Measurements from ENCODE around the gene TBC1D14.
"Not testable (repeated sequence)": the region's sequence is repeated elsewhere in the genome, so short reads cannot be mapped to it uniquely, and the experiment has no call there.

Gene TBC1D14

DNA sequence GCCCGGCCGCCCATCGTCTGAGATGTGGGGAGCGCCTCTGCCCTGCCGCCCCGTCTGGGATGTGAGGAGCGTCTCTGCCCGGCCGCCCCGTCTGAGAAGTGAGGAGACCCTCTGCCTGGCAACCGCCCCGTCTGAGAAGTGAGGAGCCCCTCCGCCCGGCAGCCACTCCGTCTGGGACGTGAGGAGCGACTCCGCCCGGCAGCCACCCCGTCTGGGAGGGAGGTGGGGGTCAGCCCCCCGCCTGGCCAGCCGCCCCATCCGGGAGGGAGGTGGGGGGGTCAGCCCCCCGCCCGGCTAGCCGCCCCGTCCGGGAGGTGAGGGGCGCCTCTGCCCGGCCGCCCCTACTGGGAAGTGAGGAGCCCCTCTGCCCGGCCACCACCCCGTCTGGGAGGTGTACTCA is 68.2 kb downstream of the TBC1D14 start:
- not testable (repeated sequence) for H3K27ac ChIP-seq (ENCODE audit: low read depth, low read length, severe bottlenecking); H3K9me3 ChIP-seq (ENCODE audit: control insufficient read depth, low read length); H3K4me1 ChIP-seq (ENCODE audit: control insufficient read depth, insufficient read depth, low read length, poor library complexity, severe bottlenecking); H3K4me3 ChIP-seq (ENCODE audit: extremely low read depth, insufficient read depth, low read length, poor library complexity, severe bottlenecking); H3K36me3 ChIP-seq (ENCODE audit: control insufficient read depth, insufficient read depth, low read length)
- WGBS, 2 experiments (ENCODE audit: insufficient coverage in 2 of 2) = no CpG with 5 or more reads among the region's 33 CpGs

DNA sequence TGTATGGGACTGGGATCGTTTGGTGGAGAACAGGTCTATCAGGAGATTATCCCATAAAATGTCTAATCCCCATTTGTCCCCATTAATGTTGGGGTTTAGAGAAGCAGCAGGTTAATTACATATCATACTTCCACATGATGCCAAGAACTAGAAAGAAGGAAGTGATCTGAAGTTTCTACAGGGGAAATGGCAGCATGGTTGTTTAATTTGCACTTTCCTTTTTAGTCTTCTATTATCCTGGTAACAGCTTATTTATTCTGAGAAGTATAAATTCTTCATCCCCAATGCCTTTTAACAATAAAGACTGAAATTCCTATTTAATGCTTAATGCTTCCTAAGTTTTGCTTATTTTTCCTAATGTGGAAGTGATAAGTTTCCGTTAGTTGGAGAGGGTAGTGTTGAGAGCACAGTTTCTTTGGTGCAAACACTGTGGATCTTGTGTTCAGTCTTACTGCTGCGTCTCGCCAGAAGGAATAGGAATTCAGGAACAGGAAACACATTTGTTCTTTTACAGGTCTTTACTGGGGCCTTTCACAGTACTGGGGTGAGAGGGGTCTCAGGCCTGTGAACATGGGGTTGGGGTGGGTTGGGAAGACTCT is 74.0 kb downstream of the TBC1D14 start:
- Histone ChIP-seq H3K36me3 (ENCODE audit: control insufficient read depth, insufficient read depth, low read length) (no peaks in the 10 kb centered on the region), H3K4me1 (ENCODE audit: control insufficient read depth, insufficient read depth, low read length, poor library complexity, severe bottlenecking) (peaks cover 9% of the 10 kb centered on the region), H3K9me3 (ENCODE audit: control insufficient read depth, low read length) (no peaks in the 10 kb centered on the region), H3K27ac (ENCODE audit: low read depth, low read length, severe bottlenecking) (no peak overlapping the region), H3K4me3 (ENCODE audit: extremely low read depth, insufficient read depth, low read length, poor library complexity, severe bottlenecking) (no peak overlapping the region)
- 80 to 100% methylated on average over 1 to 2 of the region's 4 CpGs for WGBS, 2 experiments (ENCODE audit: insufficient coverage in 2 of 2)

DNA sequence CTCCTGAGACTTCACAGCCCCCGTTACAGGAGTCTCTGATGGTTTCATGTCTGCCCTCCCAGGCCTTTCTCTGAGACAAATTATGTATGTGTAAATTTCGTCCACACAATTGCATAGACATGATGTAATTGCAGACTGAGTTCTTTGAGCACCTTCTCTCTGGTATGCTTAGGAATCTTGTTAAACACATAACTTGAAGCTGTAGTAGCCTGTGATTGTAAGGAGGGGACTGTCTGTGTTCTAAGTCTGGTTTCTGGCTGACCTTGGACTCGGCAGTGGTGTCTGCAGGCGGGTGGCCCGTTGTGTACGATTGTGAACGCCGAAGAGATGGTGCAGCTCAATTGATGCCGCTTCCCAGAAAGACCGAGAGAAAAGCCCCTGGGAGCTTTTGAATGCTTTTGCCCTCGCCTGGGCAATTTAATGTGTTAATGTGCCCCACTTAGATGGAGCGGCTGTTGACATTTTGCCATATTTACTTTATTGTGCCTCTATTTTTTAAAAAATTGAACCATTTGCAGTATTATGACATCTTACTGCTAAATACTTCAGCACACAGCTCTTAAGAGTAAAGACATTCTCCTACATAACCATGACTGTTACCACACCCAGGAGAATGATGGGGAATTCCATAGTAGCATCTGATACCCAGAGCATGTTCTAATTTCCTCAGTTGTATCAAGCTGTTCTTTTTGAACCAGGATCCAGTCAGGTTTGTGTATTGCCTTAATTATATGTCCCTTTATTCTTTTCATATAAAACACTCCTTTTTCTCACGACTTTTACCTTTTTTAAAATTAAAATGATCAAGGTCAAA is 75.2 kb downstream of the TBC1D14 start:
- Histone ChIP-seq H3K9me3 (ENCODE audit: control insufficient read depth, low read length) (no peaks in the 10 kb centered on the region), H3K4me3 (ENCODE audit: extremely low read depth, insufficient read depth, low read length, poor library complexity, severe bottlenecking) (no peak overlapping the region), H3K36me3 (ENCODE audit: control insufficient read depth, insufficient read depth, low read length) (peaks cover 2% of the 10 kb centered on the region), H3K27ac (ENCODE audit: low read depth, low read length, severe bottlenecking) (no peak overlapping the region), H3K4me1 (ENCODE audit: control insufficient read depth, insufficient read depth, low read length, poor library complexity, severe bottlenecking) (peaks cover 9% of the 10 kb centered on the region)
- WGBS, 2 experiments (ENCODE audit: insufficient coverage in 2 of 2) = 92 to 96% methylated on average over 10 to 11 of the region's 13 CpGs

DNA sequence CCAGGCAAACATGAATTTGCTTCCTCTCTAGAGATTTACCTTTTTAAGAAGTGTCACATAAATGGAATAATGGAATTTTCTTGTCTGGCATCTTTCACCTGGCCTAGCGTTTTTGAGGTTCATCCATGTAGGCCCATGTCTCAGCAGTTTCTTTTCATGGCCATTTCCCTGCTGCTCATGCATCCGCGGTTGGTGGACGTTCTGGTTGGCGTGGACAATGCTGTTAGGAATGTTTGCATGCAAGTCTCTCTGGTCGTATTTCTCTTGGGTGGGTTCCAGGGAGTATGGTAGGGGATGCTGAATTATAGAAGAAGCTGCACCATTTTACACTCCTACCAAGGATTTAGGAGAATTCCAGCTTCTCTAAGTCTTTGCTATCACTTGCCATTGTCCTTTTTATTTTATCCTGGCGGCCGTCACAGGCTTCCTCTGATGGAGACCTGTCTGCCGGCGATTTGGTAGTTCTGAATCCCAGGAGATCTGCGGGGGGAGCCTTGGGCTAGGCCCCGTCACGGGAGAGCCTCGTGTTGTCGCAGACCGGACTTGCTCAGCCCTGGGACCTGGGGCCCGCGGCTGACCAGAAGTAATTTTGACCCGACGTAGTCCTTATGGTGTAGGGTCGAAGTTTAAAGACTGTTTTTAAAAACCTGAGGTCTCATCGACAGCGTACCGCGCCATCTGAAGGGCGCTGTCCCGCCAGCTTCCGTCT is 76.6 kb downstream of the TBC1D14 start:
- Histone ChIP-seq H3K4me1 (ENCODE audit: control insufficient read depth, insufficient read depth, low read length, poor library complexity, severe bottlenecking) (peaks cover 9% of the 10 kb centered on the region), H3K4me3 (ENCODE audit: extremely low read depth, insufficient read depth, low read length, poor library complexity, severe bottlenecking) (peak overlapping the region; percentile 80), H3K27ac (ENCODE audit: low read depth, low read length, severe bottlenecking) (peak overlapping the region; percentile 92), H3K9me3 (ENCODE audit: control insufficient read depth, low read length) (no peaks in the 10 kb centered on the region), H3K36me3 (ENCODE audit: control insufficient read depth, insufficient read depth, low read length) (peaks cover 6% of the 10 kb centered on the region)
- WGBS, 2 experiments (ENCODE audit: insufficient coverage in 2 of 2) = 1 to 7% methylated on average over 17 to 23 of the region's 28 CpGs

DNA sequence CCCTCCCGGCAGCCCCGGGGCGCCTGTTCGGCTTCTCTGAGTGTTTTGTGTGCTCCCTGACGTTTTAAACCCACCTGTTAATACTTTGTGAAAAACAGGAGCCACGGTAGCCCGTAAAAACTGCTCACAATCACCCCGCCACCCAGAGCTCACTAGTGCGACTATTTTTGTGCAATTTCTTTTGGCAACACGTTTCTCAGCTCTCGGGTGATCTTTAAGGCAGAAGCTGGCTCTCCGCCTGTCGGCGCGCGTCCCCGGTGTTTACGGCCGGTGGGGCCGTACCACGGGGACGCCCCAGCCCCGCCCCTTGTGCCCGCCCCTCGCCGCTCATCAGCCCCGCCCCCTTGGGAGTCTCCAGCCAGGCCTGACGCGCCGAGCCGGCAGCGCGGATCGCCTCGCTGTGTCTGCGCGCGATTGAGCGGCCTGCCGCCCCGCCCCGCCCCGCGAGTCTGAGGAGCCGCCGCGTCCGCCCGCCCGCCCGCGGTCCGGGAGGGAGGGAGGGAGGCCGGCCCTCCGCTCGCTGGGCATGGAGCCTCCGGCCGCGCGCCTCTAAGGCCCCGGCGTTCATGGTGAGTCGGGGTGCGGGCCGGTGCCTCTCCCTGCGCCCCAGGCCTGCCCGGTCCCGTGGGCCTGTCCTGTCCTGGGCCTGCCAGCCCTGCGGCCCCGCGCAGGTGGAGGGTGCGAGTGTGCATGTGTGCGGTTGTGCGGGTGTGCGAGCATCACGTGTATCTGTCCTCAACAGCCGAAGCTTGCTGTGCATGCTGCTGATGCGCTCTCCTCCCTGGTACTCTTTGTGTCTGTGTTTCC is 77.4 kb downstream of the TBC1D14 start:
- Histone ChIP-seq H3K27ac (ENCODE audit: low read depth, low read length, severe bottlenecking) (peak overlapping the region; percentile 92), H3K4me1 (ENCODE audit: control insufficient read depth, insufficient read depth, low read length, poor library complexity, severe bottlenecking) (peaks cover 9% of the 10 kb centered on the region), H3K4me3 (ENCODE audit: extremely low read depth, insufficient read depth, low read length, poor library complexity, severe bottlenecking) (peak overlapping the region; percentile 80), H3K36me3 (ENCODE audit: control insufficient read depth, insufficient read depth, low read length) (peaks cover 7% of the 10 kb centered on the region), H3K9me3 (ENCODE audit: control insufficient read depth, low read length) (no peaks in the 10 kb centered on the region)
- WGBS, 2 experiments (ENCODE audit: insufficient coverage in 2 of 2) = 0% methylated on average over 39 to 47 of the region's 78 CpGs

DNA sequence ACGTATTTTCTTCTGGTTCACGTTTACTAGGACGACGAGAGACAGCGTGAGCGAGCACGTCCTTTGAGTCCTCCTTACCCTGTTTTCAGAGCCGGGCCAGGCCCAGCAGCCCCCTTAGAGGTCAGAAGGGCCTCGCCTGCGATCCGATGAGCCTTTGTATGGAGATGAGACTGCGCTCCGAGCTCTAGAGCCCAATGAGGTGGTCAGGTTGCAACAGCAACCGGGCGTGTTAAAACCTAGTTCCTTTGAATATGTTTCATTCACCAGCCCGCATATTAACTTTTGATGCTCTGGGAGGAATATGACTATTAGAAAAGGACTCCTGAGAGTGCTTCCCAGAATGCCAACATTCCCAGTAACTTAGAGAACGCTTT is 77.9 kb downstream of the TBC1D14 start:
- 0 to 1% methylated on average over 11 to 14 of the region's 17 CpGs for WGBS, 2 experiments (ENCODE audit: insufficient coverage in 2 of 2)
- peak overlapping the region; percentile 78 for H3K27ac ChIP-seq (ENCODE audit: low read depth, low read length, severe bottlenecking)
- H3K4me1 ChIP-seq (ENCODE audit: control insufficient read depth, insufficient read depth, low read length, poor library complexity, severe bottlenecking) = peaks cover 9% of the 10 kb centered on the region
- H3K9me3 ChIP-seq (ENCODE audit: control insufficient read depth, low read length) = no peaks in the 10 kb centered on the region
- H3K4me3 ChIP-seq (ENCODE audit: extremely low read depth, insufficient read depth, low read length, poor library complexity, severe bottlenecking) = peak overlapping the region; percentile 80
- peaks cover 7% of the 10 kb centered on the region for H3K36me3 ChIP-seq (ENCODE audit: control insufficient read depth, insufficient read depth, low read length)

DNA sequence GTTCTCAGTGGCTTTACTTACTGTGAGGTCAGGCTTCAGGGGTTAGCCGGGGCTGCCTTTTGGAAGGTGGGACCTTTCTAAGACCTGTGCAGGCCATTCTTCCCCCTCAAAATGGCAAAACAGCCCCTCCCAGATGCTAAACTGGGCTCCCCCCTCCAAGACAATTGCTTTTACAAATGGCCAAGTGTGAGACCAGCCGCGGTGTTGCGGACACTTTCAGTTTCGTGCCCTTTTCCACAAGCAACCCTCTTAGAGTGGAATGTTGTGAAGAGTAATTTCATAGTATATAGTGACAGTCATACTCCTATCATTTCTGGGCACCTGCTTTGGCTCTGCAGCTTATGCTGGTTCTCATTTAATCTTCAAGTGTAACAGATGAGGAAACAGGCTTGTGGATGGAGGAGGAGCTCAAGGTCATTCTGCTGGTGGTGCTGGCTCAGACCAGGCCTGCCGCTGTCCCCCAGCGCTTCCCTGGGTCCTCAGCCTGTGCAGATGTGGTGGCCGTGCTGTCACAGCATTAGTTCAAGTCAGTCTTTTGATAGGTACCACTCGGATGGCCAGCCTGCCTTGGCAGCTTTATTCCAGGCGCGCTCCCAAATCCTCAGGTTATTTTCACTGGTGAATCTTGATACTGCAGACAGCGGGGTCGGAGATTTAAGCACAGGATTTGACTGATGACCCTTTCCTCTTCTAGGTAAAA is 78.5 kb downstream of the TBC1D14 start:
- Histone ChIP-seq H3K36me3 (ENCODE audit: control insufficient read depth, insufficient read depth, low read length) (peaks cover 11% of the 10 kb centered on the region), H3K27ac (ENCODE audit: low read depth, low read length, severe bottlenecking) (no peak overlapping the region), H3K9me3 (ENCODE audit: control insufficient read depth, low read length) (no peaks in the 10 kb centered on the region), H3K4me1 (ENCODE audit: control insufficient read depth, insufficient read depth, low read length, poor library complexity, severe bottlenecking) (peaks cover 9% of the 10 kb centered on the region), H3K4me3 (ENCODE audit: extremely low read depth, insufficient read depth, low read length, poor library complexity, severe bottlenecking) (peak overlapping the region; percentile 80)
- WGBS, 2 experiments (ENCODE audit: insufficient coverage in 2 of 2) = 86 to 88% methylated on average over 8 to 9 of the region's 13 CpGs

DNA sequence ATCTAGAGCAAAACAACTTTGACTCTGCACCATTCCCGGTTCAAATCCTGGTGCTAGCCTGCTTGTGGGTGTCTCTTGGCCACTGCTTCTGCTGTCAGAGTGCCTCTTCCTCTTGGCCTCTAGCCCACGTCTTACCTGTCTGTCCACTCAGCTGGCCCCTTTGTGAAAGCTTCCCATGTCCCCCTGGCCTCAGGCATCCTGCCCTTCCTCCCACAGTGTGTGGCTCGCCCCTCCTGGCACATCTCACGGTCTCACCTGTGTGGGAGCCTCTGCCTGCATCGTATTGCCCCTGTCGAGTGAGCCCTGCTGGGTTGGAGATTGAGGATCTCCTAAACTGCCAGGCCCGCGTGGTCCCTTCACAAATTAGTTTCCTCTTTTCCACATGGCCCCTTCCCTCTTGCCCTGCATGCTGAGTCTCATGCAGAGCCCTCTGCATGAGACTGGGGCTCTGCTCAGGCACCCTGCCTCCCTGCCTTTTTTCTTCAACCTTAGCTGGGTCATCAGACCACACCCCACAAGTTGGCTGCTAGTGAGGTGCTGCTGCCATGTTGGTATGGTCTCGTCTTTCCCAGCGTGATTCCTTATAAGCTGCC is 79.8 kb downstream of the TBC1D14 start:
- no peak overlapping the region for H3K4me3 ChIP-seq (ENCODE audit: extremely low read depth, insufficient read depth, low read length, poor library complexity, severe bottlenecking)
- no peak overlapping the region for H3K27ac ChIP-seq (ENCODE audit: low read depth, low read length, severe bottlenecking)
- WGBS, 2 experiments (ENCODE audit: insufficient coverage in 2 of 2) = 95 to 96% methylated on average over 6 to 8 of the region's 10 CpGs
- peaks cover 23% of the 10 kb centered on the region for H3K36me3 ChIP-seq (ENCODE audit: control insufficient read depth, insufficient read depth, low read length)
- no peaks in the 10 kb centered on the region for H3K9me3 ChIP-seq (ENCODE audit: control insufficient read depth, low read length)
- peaks cover 9% of the 10 kb centered on the region for H3K4me1 ChIP-seq (ENCODE audit: control insufficient read depth, insufficient read depth, low read length, poor library complexity, severe bottlenecking)

DNA sequence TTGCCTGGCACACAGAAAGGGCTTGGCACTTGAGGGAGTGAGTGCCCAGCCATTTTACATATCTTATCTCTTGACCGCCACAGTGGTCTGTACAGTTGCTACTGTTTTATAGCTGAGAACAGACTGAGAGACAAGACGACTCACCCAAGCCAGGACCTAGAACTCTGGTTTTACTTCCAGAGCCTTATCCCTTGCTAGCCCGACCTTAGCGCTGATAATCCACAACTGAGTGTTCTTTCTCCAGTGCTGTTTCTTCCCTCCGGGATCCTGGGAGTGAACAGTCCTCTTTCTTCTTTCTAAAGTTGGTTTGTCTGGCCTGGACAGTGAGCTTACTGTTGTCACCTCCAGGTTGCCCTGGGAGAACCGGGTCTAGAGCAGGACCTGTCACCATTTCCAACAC is 81.0 kb downstream of the TBC1D14 start:
- Histone ChIP-seq H3K27ac (ENCODE audit: low read depth, low read length, severe bottlenecking) (peak overlapping the region; percentile 33), H3K9me3 (ENCODE audit: control insufficient read depth, low read length) (no peaks in the 10 kb centered on the region), H3K4me1 (ENCODE audit: control insufficient read depth, insufficient read depth, low read length, poor library complexity, severe bottlenecking) (peaks cover 9% of the 10 kb centered on the region), H3K4me3 (ENCODE audit: extremely low read depth, insufficient read depth, low read length, poor library complexity, severe bottlenecking) (no peak overlapping the region), H3K36me3 (ENCODE audit: control insufficient read depth, insufficient read depth, low read length) (peaks cover 34% of the 10 kb centered on the region)
- WGBS, 2 experiments (ENCODE audit: insufficient coverage in 2 of 2) = 97 to 98% methylated on average over 5 of the region's 6 CpGs

DNA sequence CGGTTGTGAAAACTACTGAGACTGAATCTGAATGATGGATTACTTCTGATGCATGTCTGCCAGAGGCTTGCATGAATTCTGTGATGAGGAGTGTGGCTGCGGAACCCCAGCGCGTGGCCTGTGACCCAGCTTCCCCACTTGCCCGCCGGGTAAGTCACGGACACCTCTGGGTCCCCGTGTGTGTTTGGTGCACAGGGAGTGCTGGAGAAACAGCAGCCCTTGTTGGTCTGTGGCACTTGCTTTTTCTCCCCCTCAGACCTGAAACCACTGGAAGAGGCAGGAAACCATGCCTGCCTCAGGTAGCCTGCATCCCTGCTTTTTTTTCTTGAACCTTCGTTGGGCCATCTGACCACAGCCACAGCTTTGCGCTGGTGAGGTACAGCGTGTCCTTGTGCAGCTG is 81.6 kb downstream of the TBC1D14 start:
- H3K27ac ChIP-seq (ENCODE audit: low read depth, low read length, severe bottlenecking) = no peak overlapping the region
- H3K4me1 ChIP-seq (ENCODE audit: control insufficient read depth, insufficient read depth, low read length, poor library complexity, severe bottlenecking) = peaks cover 4% of the 10 kb centered on the region
- WGBS, 2 experiments (ENCODE audit: insufficient coverage in 2 of 2) = 98 to 99% methylated on average over 9 to 11 of the region's 11 CpGs
- no peak overlapping the region for H3K4me3 ChIP-seq (ENCODE audit: extremely low read depth, insufficient read depth, low read length, poor library complexity, severe bottlenecking)
- H3K36me3 ChIP-seq (ENCODE audit: control insufficient read depth, insufficient read depth, low read length) = peaks cover 38% of the 10 kb centered on the region
- H3K9me3 ChIP-seq (ENCODE audit: control insufficient read depth, low read length) = no peaks in the 10 kb centered on the region
